K562 (cell line): ENCODE data around the gene STAT6. TPM values are rescaled to one million over a fixed set of nuclear protein-coding genes. Genes with fewer than 3 reads are reported as not detected.

Source experiments
- ATAC-seq: fragments of 200-7000 bp; cut with Tn5 transposase; 3 replicates; pipeline ENCODE4 v1.9.1; 2020; ENCODE audit warnings: moderate library complexity
- BruUV-seq: library from RNA; stranded (reverse); fragments of 400-500 nt; replicated peaks from 2 replicates; lab custom pipeline; 2021; lab: Mats Ljungman, UMichigan
- CTCF ChIA-PET: fragments of 300-600 bp; formaldehyde crosslinking; extraction: SDS; loops from one replicate; lab custom pipeline; 2021; ENCODE audit warnings: low intra/inter-chr PET ratio; lab: Yijun Ruan, JAX
- POLR2A ChIA-PET: fragments of 300-600, 350-650 bp; sonication (Branson Sonifier 250); formaldehyde crosslinking; extraction: SDS; loops from one replicate; lab custom pipeline; 2021; ENCODE audit warnings: antibody characterized with exemption, inconsistent platforms; lab: Yijun Ruan, JAX
- DNase-seq, 4 experiments: peaks; one replicate each; pipeline versions ENCODE4 v3.0.0 to v3.0.0-alpha.2; 2011 to 2018; ENCODE audit warnings: low spot score in 3 of 4, mixed read lengths in 3 of 4; ENCODE audit errors: extremely low read depth in 1 of 4
- FAIRE-seq: peaks from 2 replicates; lab custom pipeline; 2011; peaks lifted over from hg19 to GRCh38; lab: Jason Lieb, UNC
- H2AFZ ChIP-seq: 2 replicates; pipeline ENCODE4 v1.6.0; 2011; ENCODE audit warnings: low read depth, low read length, control low read depth, inconsistent platforms
- H3K27ac ChIP-seq: fragments of 200-600 bp; 3 replicates; pipeline ENCODE4 v1.8.0; 2011; ENCODE audit warnings: low read depth, mild to moderate bottlenecking, control low read depth, inconsistent platforms, low read length, moderate library complexity, mixed read lengths; ENCODE audit errors: extremely low read depth
- H3K27me3 ChIP-seq, 2 experiments: fragments of 300-600 bp in 1 of 2; 2 replicates in 1 of 2; 3 replicates in 1 of 2; pipeline versions ENCODE4 v1.6.0 to v1.8.0; 2011; ENCODE audit warnings: inconsistent platforms in 2 of 2, low read length in 2 of 2, mild to moderate bottlenecking in 1 of 2, mixed read lengths in 1 of 2, moderate library complexity in 1 of 2; ENCODE audit not compliant: control insufficient read depth in 2 of 2, insufficient read depth in 2 of 2
- H3K36me3 ChIP-seq: fragments of 300-600 bp; 3 replicates; pipeline ENCODE4 v1.8.0; 2011; ENCODE audit warnings: mild to moderate bottlenecking, low read length, inconsistent platforms; ENCODE audit not compliant: control insufficient read depth, insufficient read depth
- H3K4me1 ChIP-seq, 2 experiments: fragments of 200-600 bp in 1 of 2; replicated peaks in 1 of 2; 2 replicates in 1 of 2; 3 replicates in 1 of 2; pipeline versions ENCODE4 v1.5.1 to v1.8.0; 2011; ENCODE audit warnings: inconsistent platforms in 2 of 2, low read length in 2 of 2, mild to moderate bottlenecking in 1 of 2, mixed read lengths in 1 of 2, moderate library complexity in 1 of 2; ENCODE audit not compliant: control insufficient read depth in 2 of 2, insufficient read depth in 2 of 2
- H3K4me2 ChIP-seq: 2 replicates; pipeline ENCODE4 v1.6.1; 2011; ENCODE audit warnings: low read length, control low read depth, inconsistent platforms, mixed read lengths; ENCODE audit not compliant: insufficient read depth
- H3K4me3 ChIP-seq: fragments of 200-600 bp; sonication (generic), shearing (Covaris generic); 2 replicates; pipeline ENCODE4 v1.5.1; 2016; ENCODE audit warnings: control low read depth, inconsistent platforms
- H3K79me2 ChIP-seq: fragments of 200-600 bp; 3 replicates; pipeline ENCODE4 v1.8.0; 2011; ENCODE audit warnings: low read length, inconsistent platforms; ENCODE audit not compliant: control insufficient read depth, insufficient read depth
- H3K9ac ChIP-seq, 2 experiments: 2 replicates each; pipeline versions ENCODE4 v1.6.0 to v1.6.1; 2011; ENCODE audit warnings: low read depth in 2 of 2, low read length in 2 of 2, control low read depth in 1 of 2, inconsistent platforms in 1 of 2, mild to moderate bottlenecking in 1 of 2, mixed read lengths in 1 of 2; ENCODE audit not compliant: insufficient read depth in 1 of 2
- H3K9me1 ChIP-seq: one replicate; pipeline ENCODE4 v1.6.0; 2011; ENCODE audit warnings: inconsistent platforms, mild to moderate bottlenecking, low read length, moderate library complexity; ENCODE audit not compliant: control insufficient read depth, insufficient read depth
- H3K9me3 ChIP-seq: replicated peaks from 2 replicates; pipeline ENCODE4 v1.5.1; 2011; ENCODE audit warnings: low read depth, low read length, inconsistent platforms; ENCODE audit not compliant: control insufficient read depth, insufficient read depth
- H4K20me1 ChIP-seq: replicated peaks from 2 replicates; pipeline ENCODE4 v1.6.1; 2011; ENCODE audit warnings: low read length, inconsistent platforms, mixed read lengths; ENCODE audit not compliant: control insufficient read depth, insufficient read depth
- AFF4 ChIP-seq: sonication (generic); formaldehyde crosslinking; IDR thresholded peaks from 2 replicates; pipeline ENCODE4 v1.8.0; 2023; ENCODE audit warnings: mild to moderate bottlenecking, missing genetic modification reagents
- DMBX1 ChIP-seq: fragments of 250-450 bp; sonication (Bioruptor Pico); IDR thresholded peaks from 2 replicates; pipeline ENCODE4 v1.8.0; 2022; ENCODE audit warnings: inconsistent platforms, mild to moderate bottlenecking, moderate library complexity, borderline replicate concordance
- HMG20A ChIP-seq: fragments of 450-650 bp; formaldehyde crosslinking; conservative IDR thresholded peaks from 2 replicates; pipeline ENCODE4 v1.4.0; 2020; ENCODE audit warnings: mild to moderate bottlenecking, mixed read lengths
- NCOA6 ChIP-seq: fragments of 450-650 bp; IDR thresholded peaks from 2 replicates; pipeline ENCODE4 v1.6.1; 2017; ENCODE audit warnings: mild to moderate bottlenecking
- NEUROD1 ChIP-seq: fragments of 150-350 bp; IDR thresholded peaks from 2 replicates; pipeline ENCODE4 v1.6.1; 2014; ENCODE audit warnings: borderline replicate concordance, low read length, low read depth; ENCODE audit not compliant: partially characterized antibody
- SMARCB1 ChIP-seq: IDR thresholded peaks from 2 replicates; pipeline ENCODE4 v1.6.1; 2011; ENCODE audit warnings: improper control_type of control experiment, low read depth; ENCODE audit not compliant: insufficient read length
- ZKSCAN8 ChIP-seq: fragments of 200-800 bp; sonication (Bioruptor generic); IDR thresholded peaks from 2 replicates; pipeline ENCODE4 v1.6.1; 2016; ENCODE audit warnings: missing genetic modification characterization, missing compliant biosample characterization
- ZNF551 ChIP-seq: fragments of 250-450 bp; sonication (Bioruptor Pico); IDR thresholded peaks from 2 replicates; pipeline ENCODE4 v1.5.0; 2021; ENCODE audit warnings: mild to moderate bottlenecking, moderate library complexity
- WGBS: fragments of 100-300 bp; shearing (Covaris generic); methylation state at CpG from one replicate; pipeline ENCODE4 v1.1.6; 2016; ENCODE audit warnings: low coverage, mixed read lengths; ENCODE audit not compliant: insufficient coverage; ENCODE audit errors: missing lambda C conversion rate; 5-methylcytosine and 5-hydroxymethylcytosine counted together
- in situ Hi-C: fragments of 300-500 bp; cut with MboI; formaldehyde crosslinking; loops from 4 replicates; pipeline ENCODE4 v1.15.0; 2018; ENCODE audit warnings: inconsistent platforms, mixed read lengths
- intact Hi-C: fragments of 100-400 bp; cut with micrococcal nuclease; formaldehyde crosslinking; loops from 2 replicates; pipeline ENCODE4 v1.14.2; 2022
- polyA plus RNA-seq, 8 experiments: library from polyadenylated mRNA; depleted of rRNA in 4 of 8; stranded (reverse) in 5 of 8; unstranded in 3 of 8; fragments of >200 nt; fragmentation: Nextera tagmentation in 2 of 8; fragmentation: Illumina TruSeq in 1 of 8; extraction: Ambion mirVana in 2 of 8; extraction: Trizol in 1 of 8; gene quantifications; 2 replicates each; pipeline versions ENCODE4 v1.2.1 to v1.2.3, GENCODE V29; 2011 to 2014; ENCODE audit warnings: inconsistent platforms in 1 of 8, missing spikeins in 1 of 8
- total RNA-seq, 7 experiments: library from RNA; depleted of rRNA in 6 of 7; stranded (reverse); fragments of >200 nt in 6 of 7; fragmentation: Illumina TruSeq in 2 of 7; extraction: Trizol in 2 of 7; gene quantifications; 2 replicates each; pipeline versions ENCODE4 v1.2.1 to v1.2.3, GENCODE V29; 2011 to 2021; ENCODE audit warnings: low replicate concordance in 1 of 7
- TF ChIP-seq, protein P1 (sequence below), 2 experiments: fragments of 450-650 bp; formaldehyde crosslinking in 1 of 2; IDR thresholded peaks; 2 replicates each; pipeline versions ENCODE4 v1.4.0 to v1.6.1; 2014 to 2020; ENCODE audit warnings: mild to moderate bottlenecking in 2 of 2, borderline replicate concordance in 1 of 2, low read depth in 1 of 2

Gene STAT6
- total and polyA plus RNA-seq, 9 of the 15 experiments (the other 6 are each of a cell fraction or from before 2014, with no cell fraction given), result 2.4 to 49.5 (median 26.5) TPM

- ChIA-PET CTCF (no interaction called here), POLR2A (interaction anchor here (0.7 to 4.9 kb wide), 3 partner anchors 11 to 230 kb away, joined by 3 to 18 read pairs (median 5); no protein-coding TSS in a partner anchor)
- Histone ChIP-seq H3K9ac (no peak overlapping the region), H3K4me2 (no peak overlapping the region), H3K9me3 (no peaks in the 10 kb centered on the region), H3K27me3 (peaks cover 15 to 16% of the 10 kb centered on the region in 2 experiments; a peak in 4 of 5 replicates), H2AFZ (no peak overlapping the region), H3K79me2 (no peaks in the 10 kb centered on the region), H3K4me3 (no peak overlapping the region), H4K20me1 (no peaks in the 10 kb centered on the region; the same call in 1 of the 2 replicates), H3K9me1 (no peaks in the 10 kb centered on the region), H3K36me3 (no peaks in the 10 kb centered on the region), H3K27ac (no peak overlapping the region), H3K4me1 (peaks cover 0 to 3% of the 10 kb centered on the region in 2 experiments; a peak in 1 of 5 replicates)
- intact Hi-C loops (no loop called here), in situ Hi-C loops (no loop called here)
- DNase-seq, result no peak
- no TSS peak for BruUV-seq
- WGBS, result 3% methylated on average over 6 of the region's 6 CpGs
- no peak for FAIRE-seq
- ATAC-seq, result no peak
- TF ChIP-seq, protein P1, sequence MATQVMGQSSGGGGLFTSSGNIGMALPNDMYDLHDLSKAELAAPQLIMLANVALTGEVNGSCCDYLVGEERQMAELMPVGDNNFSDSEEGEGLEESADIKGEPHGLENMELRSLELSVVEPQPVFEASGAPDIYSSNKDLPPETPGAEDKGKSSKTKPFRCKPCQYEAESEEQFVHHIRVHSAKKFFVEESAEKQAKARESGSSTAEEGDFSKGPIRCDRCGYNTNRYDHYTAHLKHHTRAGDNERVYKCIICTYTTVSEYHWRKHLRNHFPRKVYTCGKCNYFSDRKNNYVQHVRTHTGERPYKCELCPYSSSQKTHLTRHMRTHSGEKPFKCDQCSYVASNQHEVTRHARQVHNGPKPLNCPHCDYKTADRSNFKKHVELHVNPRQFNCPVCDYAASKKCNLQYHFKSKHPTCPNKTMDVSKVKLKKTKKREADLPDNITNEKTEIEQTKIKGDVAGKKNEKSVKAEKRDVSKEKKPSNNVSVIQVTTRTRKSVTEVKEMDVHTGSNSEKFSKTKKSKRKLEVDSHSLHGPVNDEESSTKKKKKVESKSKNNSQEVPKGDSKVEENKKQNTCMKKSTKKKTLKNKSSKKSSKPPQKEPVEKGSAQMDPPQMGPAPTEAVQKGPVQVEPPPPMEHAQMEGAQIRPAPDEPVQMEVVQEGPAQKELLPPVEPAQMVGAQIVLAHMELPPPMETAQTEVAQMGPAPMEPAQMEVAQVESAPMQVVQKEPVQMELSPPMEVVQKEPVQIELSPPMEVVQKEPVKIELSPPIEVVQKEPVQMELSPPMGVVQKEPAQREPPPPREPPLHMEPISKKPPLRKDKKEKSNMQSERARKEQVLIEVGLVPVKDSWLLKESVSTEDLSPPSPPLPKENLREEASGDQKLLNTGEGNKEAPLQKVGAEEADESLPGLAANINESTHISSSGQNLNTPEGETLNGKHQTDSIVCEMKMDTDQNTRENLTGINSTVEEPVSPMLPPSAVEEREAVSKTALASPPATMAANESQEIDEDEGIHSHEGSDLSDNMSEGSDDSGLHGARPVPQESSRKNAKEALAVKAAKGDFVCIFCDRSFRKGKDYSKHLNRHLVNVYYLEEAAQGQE (IDR thresholded peaks at IDR 0.05; ENCODE audit: borderline replicate concordance), result no peak
- TF ChIP-seq, protein P1 (CRISPR knock-in tag; IDR thresholded peaks at IDR 0.05; ENCODE audit: low read depth), result no peak
- TF ChIP-seq ZKSCAN8 (CRISPR knock-in tag), result no peak
- TF ChIP-seq HMG20A, result no peak
- TF ChIP-seq SMARCB1, result no peak
- no peak for TF ChIP-seq AFF4 (CRISPR knock-in tag)
- TF ChIP-seq DMBX1 (CRISPR knock-in tag), result no peak
- TF ChIP-seq NCOA6, result no peak
- no peak for TF ChIP-seq ZNF551 (CRISPR knock-in tag)
- no peak for TF ChIP-seq NEUROD1
These were observed 64.9 kb downstream of the STAT6 start for GRCh38 chr12:57046086-57046791.
